SKM-1 treated with dmso at 0.1 percent for 144 hours (cell line): Measurements from ENCODE around the gene KCNK13.
"Not testable (repeated sequence)": the region's sequence is repeated elsewhere in the genome, so short reads cannot be mapped to it uniquely, and the experiment has no call there.

Experiments used
- DNase-seq: peaks from one replicate; lab custom pipeline; 2025; ENCODE audit not compliant: unreplicated experiment; lab: John Stamatoyannopoulos, UW

Gene KCNK13

DNA sequence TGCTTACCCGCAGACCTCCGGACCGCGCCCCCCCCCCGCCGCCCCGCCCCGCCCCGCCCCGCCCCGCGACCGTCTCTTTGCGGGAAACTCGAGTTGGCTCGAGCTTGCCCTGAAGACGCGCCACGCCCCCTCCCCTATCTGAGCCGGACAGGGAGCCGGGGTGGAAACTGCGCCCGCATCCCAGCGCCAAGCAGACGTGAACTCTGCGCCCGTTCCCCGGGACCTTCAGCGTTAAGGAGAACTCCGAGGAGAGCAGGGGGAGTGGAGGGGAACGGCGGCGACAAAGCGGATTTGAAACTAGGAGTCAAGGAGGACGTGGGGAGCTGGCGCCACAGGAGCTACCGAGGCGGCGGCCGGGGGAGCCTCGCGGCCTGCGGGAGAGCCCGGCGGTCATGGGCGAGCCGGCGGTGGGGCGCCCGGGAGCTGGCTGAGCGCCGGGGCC is at the start of gene KCNK13:
KCNK13 (plus strand) TSS at position 310 of the 442 bp plus-strand sequence. CDS start 212 bp downstream, outside the sequence.
- no peak for DNase-seq

DNA sequence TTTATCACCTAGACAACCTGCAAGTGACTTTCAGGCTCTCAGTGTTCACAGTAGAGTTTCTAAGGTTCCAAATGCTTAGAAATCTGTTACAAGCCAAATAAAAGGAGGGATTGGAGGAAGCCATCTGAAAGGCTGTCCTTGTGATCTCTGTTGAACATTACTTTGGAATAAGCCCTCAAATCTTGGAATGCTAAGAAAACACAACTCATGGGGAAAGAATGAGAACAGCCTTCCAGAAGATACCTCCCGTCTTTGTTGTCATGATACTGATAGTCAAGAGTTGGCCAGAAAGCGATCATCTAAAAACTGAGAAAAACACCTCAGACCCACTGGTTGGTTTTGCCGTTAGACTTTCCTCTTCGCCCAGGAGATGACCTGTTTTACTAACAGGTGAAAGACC is 44.4 kb upstream of the KCNK13 start:
- no peak for DNase-seq

DNA sequence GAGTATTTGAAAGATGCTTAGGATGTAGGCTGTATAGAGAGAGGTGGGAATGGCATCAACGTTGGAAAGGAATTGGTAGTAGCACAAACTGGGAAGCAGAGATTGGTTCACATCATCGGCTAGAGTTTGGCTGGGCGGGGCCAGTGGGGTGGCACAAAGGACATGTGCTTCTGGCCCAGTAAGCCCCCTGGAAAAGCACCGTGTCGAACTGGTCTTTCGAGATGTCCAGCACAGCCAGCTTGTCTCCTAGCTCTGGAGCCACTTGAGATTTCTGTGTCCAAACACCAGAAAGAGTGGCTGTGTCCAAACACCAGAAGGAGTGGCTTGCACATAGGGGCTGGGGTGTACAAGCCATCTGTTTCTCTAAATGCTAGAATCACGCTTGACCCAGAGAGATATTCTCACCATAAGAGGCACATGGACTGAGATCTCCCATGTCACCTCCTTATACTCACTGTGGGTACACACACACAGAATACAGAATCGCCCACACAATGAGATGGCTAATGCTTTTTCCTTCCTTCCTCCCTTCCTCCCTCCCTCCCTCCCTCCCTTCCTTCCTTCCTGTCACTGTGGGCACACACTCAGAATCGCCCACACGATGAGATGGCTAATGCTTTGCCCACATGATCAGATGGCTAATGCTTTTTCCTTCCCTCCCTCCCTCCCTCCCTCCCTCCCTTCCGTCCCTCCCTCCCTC is 41.8 kb upstream of the KCNK13 start:
- DNase-seq, result no peak

DNA sequence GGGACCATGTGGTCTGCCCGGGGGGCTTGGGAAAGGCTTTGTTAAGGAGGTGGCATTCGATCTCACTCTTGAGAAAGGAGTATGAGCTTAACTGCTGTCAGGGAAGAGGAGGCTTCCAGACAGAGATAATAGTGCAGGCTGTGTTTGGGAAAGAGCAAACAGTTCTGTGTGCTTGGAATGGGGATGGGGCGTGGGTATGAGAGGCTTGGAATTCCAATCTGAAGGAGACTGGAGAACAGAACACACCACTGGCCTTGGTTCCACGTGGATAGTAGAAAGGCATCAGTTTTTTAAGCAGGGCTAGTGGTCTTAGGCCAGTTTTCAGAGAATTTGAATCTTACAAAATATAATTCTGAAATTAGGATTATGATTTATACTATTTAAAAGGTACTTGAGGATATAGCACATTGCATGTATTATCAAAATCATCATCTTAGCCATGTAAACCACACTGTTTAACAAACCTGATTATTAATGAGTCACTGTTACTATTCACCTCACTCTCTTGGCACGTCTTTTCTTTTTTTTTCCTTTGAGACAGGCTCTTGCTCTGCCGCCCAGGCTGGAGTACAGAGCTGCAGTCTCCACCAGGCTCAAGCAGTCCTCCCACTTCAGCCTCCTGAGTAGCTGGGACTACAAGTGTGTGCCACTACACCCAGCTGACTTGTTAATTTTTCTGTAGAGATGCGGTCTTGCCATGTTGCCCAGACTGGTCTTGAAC is 38.5 kb upstream of the KCNK13 start:
- DNase-seq, result no peak

DNA sequence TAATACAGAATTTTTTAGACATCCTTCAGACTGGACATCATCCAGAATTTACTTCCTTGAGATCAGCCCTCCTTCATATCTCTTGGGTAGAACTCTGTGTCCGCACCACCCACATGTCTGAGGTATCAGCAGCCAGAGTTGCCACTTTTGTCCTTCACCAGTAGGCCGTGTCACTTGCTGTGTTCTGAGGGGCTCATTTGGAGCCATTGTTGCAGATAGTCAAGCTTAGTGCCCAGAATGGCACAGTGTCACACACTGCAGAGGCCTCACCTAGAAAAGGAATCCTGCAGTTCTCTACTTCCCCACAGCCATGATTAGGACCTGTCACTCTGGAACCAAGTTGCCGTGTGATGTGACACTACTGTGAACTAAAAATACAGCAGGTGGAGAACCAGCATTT is 36.9 kb upstream of the KCNK13 start:
- DNase-seq, result no peak

DNA sequence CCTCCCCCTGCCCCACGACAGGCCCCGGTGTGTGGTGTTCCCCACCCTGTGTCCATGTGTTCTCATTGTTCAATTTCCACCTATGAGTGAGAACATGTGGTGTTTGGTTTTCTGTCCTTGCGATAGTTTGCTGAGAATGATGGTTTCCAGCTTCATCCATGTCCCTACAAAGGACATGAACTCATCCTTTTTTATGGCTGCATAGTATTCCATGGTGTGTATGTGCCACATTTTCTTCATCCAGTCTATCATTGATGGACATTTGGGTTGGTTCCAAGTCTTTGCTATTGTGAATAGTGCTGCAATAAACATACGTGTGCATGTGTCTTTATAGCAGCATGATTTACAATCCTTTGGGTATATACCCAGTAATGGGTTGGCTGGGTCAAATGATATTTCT is 35.2 kb upstream of the KCNK13 start:
- not testable (repeated sequence) for DNase-seq

DNA sequence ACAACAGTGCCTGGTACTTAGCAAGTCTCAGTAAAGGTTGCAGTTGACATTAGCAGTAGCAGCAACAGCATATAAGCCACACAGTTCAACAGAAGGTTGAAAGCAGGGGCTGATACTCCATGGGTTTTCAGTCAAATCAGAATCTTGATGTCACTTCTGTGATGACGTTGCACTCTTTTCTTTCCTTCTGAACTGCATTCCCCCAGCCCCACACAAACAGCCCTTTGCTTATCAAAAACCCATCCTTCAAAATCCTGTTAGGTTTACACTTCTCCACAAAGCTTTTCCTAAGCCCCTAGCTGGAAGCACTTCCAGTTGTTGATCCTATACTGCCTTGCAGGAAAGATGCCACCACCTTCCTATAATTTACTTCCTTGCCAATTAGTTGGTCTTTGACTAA is 34.0 kb upstream of the KCNK13 start:
- DNase-seq, result no peak

DNA sequence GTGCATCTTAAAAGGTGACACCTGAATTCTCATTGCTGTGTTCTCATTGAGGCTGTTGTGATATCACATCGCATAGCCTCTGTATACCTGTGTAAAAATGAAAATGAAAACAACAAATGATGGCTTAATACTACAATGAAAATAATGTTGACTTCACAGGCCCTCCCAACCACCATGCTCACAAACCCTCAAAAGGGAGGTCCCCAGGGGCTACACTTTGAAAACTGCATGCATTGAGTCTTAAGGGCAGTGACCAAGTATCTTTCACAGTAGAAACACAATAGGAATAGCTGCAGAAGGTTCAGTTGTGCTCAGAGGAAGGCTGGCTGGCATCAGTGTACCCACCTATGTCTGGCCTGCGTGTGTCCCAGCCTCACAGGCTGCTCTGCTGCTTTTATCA is 27.6 kb upstream of the KCNK13 start:
- no peak for DNase-seq

DNA sequence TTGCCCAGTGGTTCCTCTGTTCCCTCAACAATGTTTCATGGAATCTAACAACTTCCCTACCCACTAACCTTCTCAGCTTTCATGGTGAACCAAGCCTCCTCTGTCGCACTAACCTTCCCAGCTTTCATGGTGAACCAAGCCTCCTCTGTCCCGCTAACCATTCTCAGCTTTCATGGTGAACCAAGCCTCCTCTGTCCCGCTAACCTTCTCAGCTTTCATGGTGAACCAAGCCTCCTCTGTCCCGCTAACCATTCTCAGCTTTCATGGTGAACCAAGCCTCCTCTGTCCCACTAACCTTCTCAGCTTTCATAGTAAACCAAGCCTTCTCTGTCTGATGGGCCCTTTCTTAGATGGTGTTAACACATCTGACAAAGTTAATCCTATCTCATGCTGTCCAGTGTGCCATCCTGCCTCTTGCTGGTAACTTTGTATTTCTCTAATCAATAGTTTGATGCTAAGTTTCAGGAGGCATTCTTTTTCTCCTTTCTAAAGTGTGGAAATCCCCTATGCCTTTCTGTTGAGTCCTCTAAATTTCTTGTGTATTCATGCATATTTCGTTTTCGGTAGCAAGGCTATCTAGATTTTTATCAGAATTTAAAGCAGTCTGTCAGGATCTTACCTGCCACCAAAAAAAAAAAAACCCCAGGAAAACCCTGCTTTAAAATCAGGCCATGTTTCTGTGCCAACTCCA is 26.8 kb upstream of the KCNK13 start:
- DNase-seq, result no peak

DNA sequence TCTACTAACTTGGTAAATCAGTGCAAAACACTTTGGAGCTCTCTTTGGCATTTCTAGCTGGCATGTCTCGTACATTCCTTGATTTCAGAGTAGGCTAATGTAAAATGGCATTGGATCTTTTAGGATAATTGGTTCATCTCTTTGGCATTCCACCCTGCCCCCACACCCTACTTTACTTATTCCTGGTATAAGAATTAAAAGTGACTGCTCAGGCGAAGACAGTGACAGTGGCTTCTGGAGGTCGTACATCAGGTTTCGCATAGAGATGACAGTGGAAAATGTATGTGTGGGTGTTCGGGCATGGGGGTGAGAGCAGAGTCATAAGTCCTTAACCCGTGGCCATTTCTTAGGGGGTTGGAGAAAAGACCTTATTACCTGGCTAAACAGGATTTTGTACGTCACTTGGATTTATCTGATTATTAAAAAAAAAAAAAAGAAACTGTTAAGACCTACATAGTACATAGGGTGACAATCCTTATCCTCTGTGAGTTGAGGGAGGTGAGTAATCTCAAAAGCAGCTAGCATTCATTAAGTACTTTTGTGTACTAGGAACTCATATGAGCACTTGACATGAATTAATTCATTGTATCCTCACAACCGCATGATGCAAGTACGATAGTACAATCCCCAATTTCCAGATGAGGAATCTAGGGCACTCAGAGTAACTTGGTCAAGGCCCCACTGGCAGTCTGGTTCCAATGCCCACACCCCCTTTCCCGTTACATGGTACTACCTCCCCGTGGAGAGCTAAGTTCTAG is 22.4 kb upstream of the KCNK13 start:
- DNase-seq, result no peak

DNA sequence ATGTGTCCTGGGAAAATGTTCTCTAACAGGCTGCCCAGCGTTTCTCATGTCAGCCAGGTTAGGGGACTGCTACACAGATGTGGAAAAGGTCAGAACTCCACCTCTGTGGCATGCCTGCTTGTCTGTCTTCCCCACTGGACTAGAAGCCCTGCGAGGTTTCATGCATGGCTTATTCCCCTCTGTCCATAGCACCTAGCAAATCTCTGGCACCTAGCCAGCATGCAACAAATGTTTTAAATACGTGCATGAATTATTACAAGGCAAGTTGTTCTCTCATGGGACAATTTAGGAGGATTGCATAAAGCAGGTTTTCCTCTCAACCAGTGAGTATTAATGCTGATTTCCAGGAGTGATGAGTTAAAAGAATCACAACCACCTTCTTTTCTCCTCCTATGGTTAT is 21.4 kb upstream of the KCNK13 start:
- DNase-seq, result no peak

DNA sequence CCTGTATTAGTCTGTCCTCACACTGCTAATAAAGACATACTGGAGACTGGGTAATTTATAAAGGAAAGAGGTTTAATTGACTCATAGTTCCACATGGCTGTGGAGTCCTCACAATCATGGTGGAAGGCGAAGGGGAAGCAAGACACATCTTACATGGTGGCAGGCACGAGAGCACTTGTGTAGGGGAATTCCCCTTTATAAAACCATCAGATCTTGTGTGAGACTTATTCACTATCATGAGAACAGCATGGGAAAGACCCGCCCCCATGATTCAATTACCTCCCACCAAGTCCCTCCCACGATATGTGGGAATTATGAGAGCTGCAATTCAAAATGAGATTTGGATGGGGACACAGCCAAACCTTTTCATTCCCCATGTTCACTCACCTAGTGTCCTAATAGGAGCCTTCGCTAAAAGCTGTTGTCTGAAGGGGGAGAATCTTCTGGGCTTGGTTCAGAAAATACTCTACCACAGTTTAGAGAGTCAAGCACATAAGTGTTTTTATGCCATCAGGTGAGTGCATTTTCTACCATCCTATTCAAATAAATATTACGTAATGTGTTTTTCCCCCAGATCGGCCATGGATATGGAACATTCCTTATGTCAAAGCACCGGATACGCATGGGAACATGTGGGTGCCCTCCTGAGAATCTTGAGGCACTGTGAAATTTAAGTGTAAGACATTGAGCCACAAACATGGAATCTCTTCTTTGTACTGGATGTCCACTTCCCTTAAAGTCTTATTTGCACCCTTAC is 19.1 kb upstream of the KCNK13 start:
- no peak for DNase-seq

DNA sequence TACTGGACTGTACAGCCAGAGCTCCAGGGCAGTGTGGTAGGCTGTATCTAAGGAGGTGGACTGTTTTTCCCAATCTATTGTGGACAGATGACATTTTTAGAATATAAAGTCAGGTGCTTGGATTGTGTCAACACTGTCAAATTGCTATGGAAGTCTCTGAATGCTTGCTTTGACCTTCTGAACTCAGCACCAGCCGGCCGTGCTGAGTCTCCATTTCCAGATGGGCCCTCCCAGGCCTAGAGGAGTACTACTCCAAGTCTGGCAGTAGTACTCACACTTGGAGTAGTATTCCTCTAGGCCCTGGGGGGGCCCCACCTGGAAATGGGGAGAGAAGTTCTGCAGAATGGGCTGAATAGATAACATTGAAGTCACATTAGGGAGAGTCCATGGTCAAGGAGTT is 16.2 kb upstream of the KCNK13 start:
- no peak for DNase-seq

DNA sequence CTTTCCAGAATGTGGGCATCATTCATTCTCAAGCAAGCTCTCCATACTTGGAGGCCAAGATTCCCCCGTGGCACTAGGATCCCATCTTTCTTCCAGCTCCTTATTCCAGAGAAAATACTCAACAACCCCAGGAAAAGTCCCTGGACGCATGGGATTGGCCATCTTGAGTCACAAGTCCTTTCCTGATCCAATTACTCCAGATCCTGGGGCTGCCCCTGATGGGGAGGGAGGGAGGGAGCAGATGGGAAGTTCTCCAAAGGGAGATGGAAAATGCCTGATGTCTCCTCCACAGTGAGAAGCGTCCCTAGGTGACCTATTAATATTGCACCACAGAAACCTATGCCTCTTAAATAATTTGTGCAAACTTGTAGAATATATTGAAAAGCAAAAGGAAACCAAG is 12.4 kb upstream of the KCNK13 start:
- DNase-seq, result no peak

DNA sequence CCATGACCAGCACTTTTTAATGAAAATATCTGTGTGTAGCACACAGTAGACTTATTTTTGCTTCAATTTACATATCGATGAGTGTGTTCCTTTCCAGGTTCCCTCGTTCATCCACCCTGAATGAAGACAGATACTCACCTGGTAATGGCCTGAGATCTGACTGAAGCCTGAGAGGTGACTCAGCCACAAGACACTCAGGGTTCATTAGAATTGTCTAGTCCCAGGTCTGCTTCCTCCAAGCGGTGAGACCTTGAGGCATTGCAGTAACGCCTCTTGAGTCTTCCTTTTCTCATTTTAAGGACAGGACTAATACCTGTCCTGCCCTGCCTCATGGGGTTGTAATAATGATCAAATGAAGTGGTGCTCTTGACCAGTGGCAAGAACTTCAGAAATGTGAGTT is 11.5 kb upstream of the KCNK13 start:
- no peak for DNase-seq

DNA sequence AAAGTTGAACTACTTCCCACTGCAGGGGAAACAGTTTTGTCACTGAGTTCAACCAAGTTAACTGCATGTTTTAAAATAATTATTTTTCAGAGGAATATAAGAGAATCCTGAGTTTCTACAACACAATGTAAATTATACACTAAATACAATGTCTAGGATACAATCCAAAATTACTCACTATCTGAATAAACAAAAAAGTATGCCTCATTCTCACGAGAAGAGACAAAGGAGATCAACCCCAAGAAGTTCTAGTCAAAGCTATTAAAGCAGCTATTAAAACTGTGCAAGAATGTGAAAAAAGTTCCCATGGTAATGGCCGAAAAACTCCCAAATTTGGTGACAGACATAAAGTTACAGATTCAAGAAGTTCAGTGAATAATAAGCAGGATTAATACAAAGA is 8.8 kb upstream of the KCNK13 start:
- no peak for DNase-seq

DNA sequence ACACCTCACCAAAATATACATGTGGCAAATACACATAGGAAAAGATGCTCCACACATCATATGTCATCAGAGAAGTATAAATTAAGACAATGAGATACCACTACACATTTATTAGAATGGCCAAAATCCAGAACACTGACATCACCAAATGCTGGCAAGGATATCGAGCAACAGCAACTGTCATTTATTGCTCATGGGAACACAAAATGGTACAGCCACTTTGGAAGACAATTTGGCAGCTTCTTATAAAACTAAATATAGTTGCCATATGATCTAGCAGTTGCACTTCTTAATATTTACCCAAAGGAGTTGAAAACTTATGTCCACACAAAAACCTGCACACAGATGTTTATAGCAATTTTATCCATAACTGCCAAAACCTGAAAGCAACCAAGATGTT is 7.0 kb upstream of the KCNK13 start:
- no peak for DNase-seq

DNA sequence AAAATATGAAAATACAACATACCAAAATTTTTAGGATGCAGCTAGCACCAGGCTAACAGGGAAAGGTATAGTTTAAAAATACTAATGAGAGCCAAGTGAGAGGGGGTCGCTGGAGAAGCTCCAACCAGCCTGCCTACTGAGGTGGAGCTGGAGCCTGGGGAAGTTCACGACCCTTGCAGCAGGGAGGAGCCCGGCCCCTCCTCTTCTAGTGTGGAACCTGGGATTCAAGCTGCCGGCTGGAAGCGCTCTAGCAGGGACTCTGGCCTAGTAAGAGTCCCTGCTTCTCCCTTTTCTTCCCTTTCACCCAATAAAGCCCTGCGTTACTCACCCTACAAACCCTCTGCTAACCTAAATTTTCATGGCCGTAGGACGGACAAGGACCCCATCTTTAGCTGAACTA is 5.0 kb upstream of the KCNK13 start:
- no peak for DNase-seq

DNA sequence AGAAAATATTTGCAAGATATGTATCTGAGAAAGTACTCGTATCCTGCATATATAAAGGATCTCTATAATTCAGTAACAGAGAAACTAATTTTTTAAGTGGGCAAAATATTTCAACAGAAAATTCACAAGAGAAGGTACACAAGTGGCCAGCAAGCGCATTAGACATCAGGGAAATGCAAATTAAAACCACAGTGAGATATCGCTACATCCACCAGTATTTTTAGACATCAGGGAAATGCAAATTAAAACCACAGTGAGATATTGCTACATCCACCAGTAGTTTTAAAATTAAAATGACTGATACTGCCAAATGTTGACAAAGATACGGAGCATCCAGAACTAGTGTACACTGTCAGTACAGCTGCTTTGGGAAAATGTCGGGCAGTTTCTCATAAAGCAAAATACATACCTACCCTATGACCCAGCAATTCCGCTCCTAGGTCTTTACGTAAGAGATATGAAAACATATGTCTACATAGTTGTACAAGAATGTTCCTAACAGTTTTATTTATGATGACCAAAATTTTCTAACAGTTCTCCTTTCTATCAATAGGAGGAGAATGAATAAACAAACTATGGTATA is 2.8 kb upstream of the KCNK13 start:
- no peak for DNase-seq

DNA sequence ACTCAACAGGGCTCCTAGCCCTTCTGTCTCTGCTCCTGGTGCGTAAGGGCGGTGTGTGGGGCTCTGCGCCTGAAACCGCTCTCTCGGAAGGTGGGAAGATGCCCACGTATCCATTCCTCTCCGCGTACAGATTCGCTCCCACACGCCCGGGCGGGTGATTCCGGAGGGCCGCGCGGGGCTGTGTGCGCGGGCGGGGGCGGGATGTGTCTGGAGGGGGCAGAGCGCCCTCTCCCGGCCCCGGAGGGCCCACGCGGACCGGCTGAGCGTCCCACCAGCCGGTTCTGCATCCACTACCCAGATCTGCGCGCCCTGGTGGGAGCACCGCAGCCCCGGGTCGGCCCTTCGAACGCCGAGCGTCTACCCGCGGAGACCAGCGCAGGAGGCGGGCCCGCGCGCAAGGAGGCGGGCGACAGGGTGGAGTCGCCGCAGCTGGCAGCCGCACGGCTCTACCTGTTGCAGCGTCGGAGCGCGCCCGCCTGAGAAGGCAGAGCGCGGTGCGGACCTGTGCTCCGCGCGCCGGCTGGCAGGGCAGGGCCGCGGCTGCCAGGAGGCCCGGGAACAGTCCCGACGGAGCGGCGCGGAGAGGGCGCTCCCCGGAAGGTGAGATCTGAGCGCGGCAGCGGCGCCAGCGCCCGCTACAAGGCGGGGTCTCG is 1.4 kb upstream of the KCNK13 start:
- DNase-seq, result no peak
